Measurements from ENCODE around the gene TCOF1. TPM values are rescaled to one million over a fixed set of nuclear protein-coding genes. Genes with fewer than 3 reads are reported as not detected.

Gene TCOF1
- total RNA-seq, 6 experiments from 2014 or later, result 30.8 to 44.6 (median 38.5) TPM

- H3K27ac Mint-ChIP-seq, result no peak overlapping the region
- no peak for DNase-seq
- peaks cover 24% of the 10 kb centered on the region; the same call in 1 of the 2 replicates for H3K36me3 Mint-ChIP-seq (ENCODE audit: low read depth)
- TF ChIP-seq CTCF (IDR thresholded peaks at IDR 0.05), result no peak
- H3K4me3 Mint-ChIP-seq, result no peak overlapping the region
- no peaks in the 10 kb centered on the region for H3K4me1 Mint-ChIP-seq (ENCODE audit: low read depth)
- H3K27me3 Mint-ChIP-seq (ENCODE audit: insufficient read depth), result no peaks in the 10 kb centered on the region; the same call in 1 of the 2 replicates
- H3K9me3 Mint-ChIP-seq, result no peaks in the 10 kb centered on the region
Observed at GRCh38 chr5:150368526-150368925, 11.0 kb downstream of the TCOF1 start.

GRCh38 chr5:150372639-150373038 is 15.1 kb downstream of the TCOF1 start:
- H3K27ac Mint-ChIP-seq, result no peak overlapping the region
- H3K9me3 Mint-ChIP-seq, result no peaks in the 10 kb centered on the region
- no peak for DNase-seq
- H3K27me3 Mint-ChIP-seq (ENCODE audit: insufficient read depth), result peaks cover 4% of the 10 kb centered on the region; the same call in 1 of the 2 replicates
- TF ChIP-seq CTCF (IDR thresholded peaks at IDR 0.05), result no peak
- peaks cover 21% of the 10 kb centered on the region for H3K4me1 Mint-ChIP-seq (ENCODE audit: low read depth)
- peaks cover 35% of the 10 kb centered on the region for H3K36me3 Mint-ChIP-seq (ENCODE audit: low read depth)
- H3K4me3 Mint-ChIP-seq, result no peak overlapping the region

GRCh38 chr5:150374651-150375050 is 17.2 kb downstream of the TCOF1 start:
- Mint-ChIP-seq H3K36me3 (ENCODE audit: low read depth) (peaks cover 52% of the 10 kb centered on the region), H3K27ac (no peak overlapping the region), H3K9me3 (peaks cover 12% of the 10 kb centered on the region), H3K4me3 (no peak overlapping the region), H3K4me1 (ENCODE audit: low read depth) (peaks cover 34% of the 10 kb centered on the region), H3K27me3 (ENCODE audit: insufficient read depth) (peaks cover 4% of the 10 kb centered on the region; the same call in 1 of the 2 replicates)
- DNase-seq, result no peak
- TF ChIP-seq CTCF (IDR thresholded peaks at IDR 0.05), result no peak

GRCh38 chr5:150376799-150377771 is 19.6 kb downstream of the TCOF1 start:
- H3K36me3 Mint-ChIP-seq (ENCODE audit: low read depth), result peaks cover 58% of the 10 kb centered on the region
- peaks cover 16% of the 10 kb centered on the region for H3K9me3 Mint-ChIP-seq
- no peak for TF ChIP-seq CTCF (IDR thresholded peaks at IDR 0.05)

GRCh38 chr5:150377964-150378694 is 20.6 kb downstream of the TCOF1 start:
- Mint-ChIP-seq H3K27ac (peak overlapping the region; percentile 100), H3K9me3 (peaks cover 16% of the 10 kb centered on the region), H3K4me3 (peak overlapping the region; percentile 86), H3K27me3 (ENCODE audit: insufficient read depth) (peaks cover 4% of the 10 kb centered on the region; the same call in 1 of the 2 replicates), H3K4me1 (ENCODE audit: low read depth) (peaks cover 34% of the 10 kb centered on the region), H3K36me3 (ENCODE audit: low read depth) (peaks cover 55% of the 10 kb centered on the region)
- TF ChIP-seq CTCF (IDR thresholded peaks at IDR 0.05), result 0 out of 2 replicates have a peak, but pooled peaks have one; percentile 14
- DNase-seq, result peak; percentile 93

More at GRCh38 chr5:150376799-150377771, 19.6 kb downstream of the TCOF1 start:
- DNase-seq, result peak; percentile 70
- peaks cover 34% of the 10 kb centered on the region for H3K4me1 Mint-ChIP-seq (ENCODE audit: low read depth)
- peaks cover 4% of the 10 kb centered on the region; the same call in 1 of the 2 replicates for H3K27me3 Mint-ChIP-seq (ENCODE audit: insufficient read depth)
- H3K27ac Mint-ChIP-seq, result peak overlapping the region; percentile 100
- H3K4me3 Mint-ChIP-seq, result peak overlapping the region; percentile 86

Data from HFFc6 (cell line).